Karpas-422 (cell line): Measurements from ENCODE around the gene ING3. TPM values are rescaled to one million over a fixed set of nuclear protein-coding genes. Genes with fewer than 3 reads are reported as not detected.

Source experiments
- DNase-seq: peaks from one replicate; pipeline ENCODE4 v3.0.0-alpha.2; 2015
- H2AFZ ChIP-seq: fragments of 200-600 bp; sonication (generic); 2 replicates; pipeline ENCODE4 v1.6.1; 2014; ENCODE audit warnings: antibody characterized with exemption, low read length, mixed read lengths
- H3K27ac ChIP-seq: fragments of 200-600 bp; sonication (generic); 2 replicates; pipeline ENCODE4 v1.5.1; 2014; ENCODE audit warnings: mild to moderate bottlenecking, low read length, moderate library complexity
- H3K27me3 ChIP-seq: fragments of 200-600 bp; sonication (generic); 2 replicates; pipeline ENCODE4 v1.6.1; 2014; ENCODE audit warnings: low read length, mixed read lengths
- H3K36me3 ChIP-seq: fragments of 200-600 bp; sonication (generic); 2 replicates; pipeline ENCODE4 v1.6.1; 2014; ENCODE audit warnings: low read length, mixed read lengths; ENCODE audit not compliant: insufficient read depth
- H3K4me1 ChIP-seq: fragments of 200-600 bp; sonication (generic); 2 replicates; pipeline ENCODE4 v1.6.1; 2014; ENCODE audit warnings: mild to moderate bottlenecking, low read length, mixed read lengths
- H3K4me2 ChIP-seq: fragments of 200-600 bp; sonication (generic); 2 replicates; pipeline ENCODE4 v1.6.1; 2014; ENCODE audit warnings: low read length, low read depth, mild to moderate bottlenecking; ENCODE audit not compliant: poor library complexity, severe bottlenecking
- H3K4me3 ChIP-seq: fragments of 200-600 bp; sonication (generic); 2 replicates; pipeline ENCODE4 v1.5.1; 2014; ENCODE audit warnings: mild to moderate bottlenecking, antibody characterized with exemption, low read length, mixed read lengths
- H3K79me2 ChIP-seq: fragments of 200-600 bp; sonication (generic); 2 replicates; pipeline ENCODE4 v1.6.1; 2014; ENCODE audit warnings: mild to moderate bottlenecking, low read length, mixed read lengths
- H3K9ac ChIP-seq: fragments of 200-600 bp; sonication (generic); 2 replicates; pipeline ENCODE4 v1.6.0; 2014; ENCODE audit warnings: low read length
- H3K9me2 ChIP-seq: fragments of 200-600 bp; sonication (generic), shearing (Covaris generic); replicated peaks from 2 replicates; pipeline ENCODE4 v1.6.0; 2014; ENCODE audit warnings: mild to moderate bottlenecking, low read length, moderate library complexity; ENCODE audit not compliant: insufficient read depth
- H3K9me3 ChIP-seq: fragments of 300-700, 200-600 bp; sonication (generic); 2 replicates; pipeline ENCODE4 v1.6.1; 2014; ENCODE audit warnings: low read length, mixed read lengths
- H4K20me1 ChIP-seq: fragments of 200-600 bp; sonication (generic); 2 replicates; pipeline ENCODE4 v1.6.1; 2014; ENCODE audit warnings: mild to moderate bottlenecking, antibody characterized with exemption, low read length, low read depth; ENCODE audit not compliant: insufficient read depth
- total RNA-seq: library from RNA; depleted of rRNA; stranded (reverse); fragments of >200 nt; shearing (Covaris generic); gene quantifications from 2 replicates; pipeline ENCODE4 v1.2.3, GENCODE V29; 2014; ENCODE audit warnings: low replicate concordance

ING3 gene
- total RNA-seq, 1 experiment from 2014 or later = 20.2 TPM

- no peak overlapping the region for H3K9ac ChIP-seq
- H3K27ac ChIP-seq = no peak overlapping the region
- no peaks in the 10 kb centered on the region for H3K9me2 ChIP-seq
- no peak overlapping the region for H2AFZ ChIP-seq
- H3K4me2 ChIP-seq = no peak overlapping the region
- DNase-seq = no peak
- no peaks in the 10 kb centered on the region for H3K36me3 ChIP-seq
- no peak overlapping the region for H3K4me3 ChIP-seq
- peaks cover 29% of the 10 kb centered on the region for H3K4me1 ChIP-seq
- no peaks in the 10 kb centered on the region for H4K20me1 ChIP-seq
- H3K27me3 ChIP-seq = no peaks in the 10 kb centered on the region
- H3K79me2 ChIP-seq = no peaks in the 10 kb centered on the region
- H3K9me3 ChIP-seq = no peaks in the 10 kb centered on the region
Measured at GRCh38 chr7:120993553-120994191, 43.1 kb downstream of the ING3 start.

DNA sequence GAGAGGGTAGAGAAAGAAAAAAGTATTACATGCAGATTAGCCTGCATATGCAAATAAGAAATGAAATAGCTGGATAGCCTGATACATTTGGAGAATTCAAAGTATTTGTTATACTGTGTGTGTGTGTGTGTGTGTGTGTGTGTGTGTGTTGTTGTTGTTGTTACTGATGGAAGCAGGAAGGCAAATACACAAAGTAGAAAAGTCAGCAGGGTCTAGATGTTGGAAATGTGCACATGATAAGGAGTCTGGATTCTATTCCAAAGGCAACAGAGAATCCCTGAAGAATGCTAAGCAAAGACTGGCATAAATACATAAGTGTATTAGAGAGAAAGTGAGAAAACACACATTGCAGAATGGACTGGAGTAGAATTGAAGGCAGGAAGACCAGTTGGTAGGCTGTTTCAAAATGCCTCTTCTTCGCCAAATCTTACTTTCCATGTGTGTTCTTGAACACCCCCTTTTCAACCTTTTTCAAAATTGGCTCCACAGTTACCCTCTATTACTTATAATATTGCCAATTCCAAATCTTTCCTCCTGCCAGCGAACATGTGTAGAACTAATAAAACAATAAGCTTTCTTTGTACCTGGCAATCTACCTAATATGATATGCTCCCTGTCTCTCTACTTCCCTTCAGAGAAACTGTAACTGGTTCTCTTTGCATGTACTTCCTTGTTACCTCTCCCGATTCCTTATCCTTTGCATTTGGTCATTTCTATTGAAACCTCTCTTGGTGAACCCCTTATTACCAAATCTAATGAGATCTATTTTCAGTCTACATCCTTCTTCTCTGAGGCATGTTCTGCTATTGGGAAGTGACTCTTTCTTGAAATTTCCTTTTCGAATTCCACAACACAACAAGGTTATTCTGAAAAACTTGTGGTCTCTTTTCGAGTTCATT is 44.2 kb downstream of the ING3 start:
- H3K27ac ChIP-seq = no peak overlapping the region
- DNase-seq = no peak
- H3K4me3 ChIP-seq = no peak overlapping the region
- no peaks in the 10 kb centered on the region for H3K79me2 ChIP-seq
- H4K20me1 ChIP-seq = no peaks in the 10 kb centered on the region
- no peak overlapping the region for H3K4me2 ChIP-seq
- H2AFZ ChIP-seq = no peak overlapping the region
- no peaks in the 10 kb centered on the region for H3K27me3 ChIP-seq
- peaks cover 20% of the 10 kb centered on the region for H3K4me1 ChIP-seq
- no peak overlapping the region for H3K9ac ChIP-seq
- H3K9me3 ChIP-seq = no peaks in the 10 kb centered on the region
- no peaks in the 10 kb centered on the region for H3K36me3 ChIP-seq
- H3K9me2 ChIP-seq = no peaks in the 10 kb centered on the region

GRCh38 chr7:120995654-120996053 is 45.1 kb downstream of the ING3 start:
- H2AFZ ChIP-seq = no peak overlapping the region
- H3K9me3 ChIP-seq = no peaks in the 10 kb centered on the region
- no peak overlapping the region for H3K27ac ChIP-seq
- no peak overlapping the region for H3K4me3 ChIP-seq
- DNase-seq = no peak
- no peaks in the 10 kb centered on the region for H3K27me3 ChIP-seq
- no peaks in the 10 kb centered on the region for H3K36me3 ChIP-seq
- no peaks in the 10 kb centered on the region for H4K20me1 ChIP-seq
- H3K4me1 ChIP-seq = peaks cover 20% of the 10 kb centered on the region
- H3K79me2 ChIP-seq = no peaks in the 10 kb centered on the region
- H3K4me2 ChIP-seq = peak overlapping the region; percentile 43
- no peak overlapping the region for H3K9ac ChIP-seq
- H3K9me2 ChIP-seq = no peaks in the 10 kb centered on the region

DNA sequence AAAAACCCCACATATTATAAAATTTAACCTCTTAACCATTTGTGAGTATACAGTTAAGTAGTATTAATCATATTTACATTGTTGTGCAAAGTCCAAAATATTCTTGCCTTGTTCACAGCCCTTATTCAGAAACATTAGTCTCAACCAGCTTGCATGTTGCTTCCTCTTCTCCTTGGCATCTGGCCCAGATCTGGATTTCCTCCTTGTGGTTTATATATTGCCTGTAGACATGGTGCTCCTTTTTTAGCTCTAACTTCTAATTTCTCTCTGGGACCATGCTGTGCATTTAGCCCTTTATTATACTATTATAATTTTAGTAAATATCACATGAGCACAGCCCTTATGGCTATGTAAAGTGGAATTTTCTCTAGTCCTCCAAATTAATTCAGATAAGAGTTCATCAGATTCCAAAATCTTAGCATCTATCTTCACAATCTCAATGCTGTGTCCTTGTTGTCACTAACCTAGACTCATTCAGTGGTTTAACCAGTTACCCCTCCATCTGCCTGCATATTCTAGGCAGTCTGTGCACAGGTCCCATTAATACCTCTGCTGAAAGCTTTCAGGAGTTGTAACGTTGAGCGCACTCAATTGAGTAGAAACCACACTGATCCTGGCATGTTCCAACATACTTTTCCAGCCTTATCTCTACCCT is 45.9 kb downstream of the ING3 start:
- H4K20me1 ChIP-seq = no peaks in the 10 kb centered on the region
- H3K9me3 ChIP-seq = no peaks in the 10 kb centered on the region
- H3K27ac ChIP-seq = no peak overlapping the region
- H3K27me3 ChIP-seq = no peaks in the 10 kb centered on the region
- no peak overlapping the region for H3K9ac ChIP-seq
- peaks cover 20% of the 10 kb centered on the region for H3K4me1 ChIP-seq
- H2AFZ ChIP-seq = no peak overlapping the region
- no peaks in the 10 kb centered on the region for H3K36me3 ChIP-seq
- no peaks in the 10 kb centered on the region for H3K79me2 ChIP-seq
- peak; percentile 73 for DNase-seq
- peak overlapping the region; percentile 43 for H3K4me2 ChIP-seq
- H3K4me3 ChIP-seq = no peak overlapping the region
- no peaks in the 10 kb centered on the region for H3K9me2 ChIP-seq

GRCh38 chr7:120996988-120997345 is 46.4 kb downstream of the ING3 start:
- DNase-seq = peak; percentile 57
- Histone ChIP-seq H3K4me2 (peak overlapping the region; percentile 43), H3K9ac (no peak overlapping the region), H3K9me2 (no peaks in the 10 kb centered on the region), H3K9me3 (no peaks in the 10 kb centered on the region), H4K20me1 (no peaks in the 10 kb centered on the region), H3K27me3 (no peaks in the 10 kb centered on the region), H3K27ac (no peak overlapping the region), H2AFZ (no peak overlapping the region), H3K79me2 (no peaks in the 10 kb centered on the region), H3K4me1 (peaks cover 20% of the 10 kb centered on the region), H3K4me3 (no peak overlapping the region), H3K36me3 (no peaks in the 10 kb centered on the region)

GRCh38 chr7:120997882-120998474 is 47.4 kb downstream of the ING3 start:
- no peaks in the 10 kb centered on the region for H3K79me2 ChIP-seq
- H3K27ac ChIP-seq = no peak overlapping the region
- H3K4me3 ChIP-seq = no peak overlapping the region
- H3K4me2 ChIP-seq = no peak overlapping the region
- H3K36me3 ChIP-seq = no peaks in the 10 kb centered on the region
- no peaks in the 10 kb centered on the region for H3K9me3 ChIP-seq
- no peak overlapping the region for H3K9ac ChIP-seq
- H2AFZ ChIP-seq = no peak overlapping the region
- no peaks in the 10 kb centered on the region for H3K27me3 ChIP-seq
- H4K20me1 ChIP-seq = no peaks in the 10 kb centered on the region
- H3K4me1 ChIP-seq = peaks cover 20% of the 10 kb centered on the region
- DNase-seq = no peak
- H3K9me2 ChIP-seq = no peaks in the 10 kb centered on the region

DNA sequence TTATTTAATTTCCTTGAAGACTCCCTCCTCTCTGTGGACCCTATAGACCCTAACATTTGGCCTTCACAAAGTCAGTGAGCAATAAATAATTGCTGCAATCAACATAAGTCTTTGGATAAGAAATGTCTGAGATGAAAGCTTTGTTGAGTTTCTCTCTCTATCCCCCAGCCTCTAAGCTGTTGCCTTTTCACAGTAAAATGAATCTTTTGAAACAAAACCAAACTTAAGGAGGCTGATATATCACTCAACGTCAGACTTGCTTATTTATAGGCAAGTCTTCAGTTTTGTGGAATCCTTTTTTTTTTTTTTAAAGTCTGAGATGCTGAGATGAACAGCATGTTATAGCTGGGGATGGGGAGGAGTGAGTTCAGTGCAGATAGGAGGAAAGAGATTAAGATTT is 47.9 kb downstream of the ING3 start:
- Histone ChIP-seq H2AFZ (no peak overlapping the region), H3K4me3 (no peak overlapping the region), H3K4me1 (peaks cover 20% of the 10 kb centered on the region), H3K27ac (no peak overlapping the region), H3K9ac (no peak overlapping the region), H3K9me3 (no peaks in the 10 kb centered on the region), H3K9me2 (no peaks in the 10 kb centered on the region), H3K79me2 (no peaks in the 10 kb centered on the region), H3K4me2 (no peak overlapping the region), H4K20me1 (no peaks in the 10 kb centered on the region), H3K36me3 (no peaks in the 10 kb centered on the region), H3K27me3 (no peaks in the 10 kb centered on the region)
- DNase-seq = no peak

DNA sequence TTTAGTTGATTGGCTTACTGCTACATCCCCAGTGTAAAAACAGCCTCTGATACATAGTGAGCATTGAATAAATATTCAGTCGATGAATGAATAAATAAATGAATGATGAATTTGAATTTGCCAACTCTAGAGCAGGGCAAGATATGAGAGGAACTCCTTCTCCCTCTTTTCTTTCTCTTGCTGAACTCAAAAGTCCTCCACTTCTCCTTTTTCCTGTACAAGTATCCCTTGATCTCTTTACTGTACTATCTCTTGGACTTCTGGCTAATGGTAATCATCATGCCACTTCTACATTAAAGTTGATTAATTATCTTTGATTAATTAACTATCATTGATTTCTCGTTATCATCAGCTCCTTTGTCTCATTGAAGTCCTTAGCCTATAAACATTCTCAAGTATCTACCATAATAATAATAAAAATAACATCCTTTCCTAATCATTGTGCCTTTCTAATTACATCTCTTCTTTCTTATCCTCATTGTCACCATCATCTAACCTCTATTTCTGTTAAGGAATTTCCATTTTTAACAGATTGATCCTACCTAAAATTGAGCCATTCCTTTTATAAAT is 48.5 kb downstream of the ING3 start:
- no peak overlapping the region for H3K27ac ChIP-seq
- no peak for DNase-seq
- H3K4me2 ChIP-seq = no peak overlapping the region
- no peaks in the 10 kb centered on the region for H3K9me3 ChIP-seq
- H3K9ac ChIP-seq = no peak overlapping the region
- H4K20me1 ChIP-seq = no peaks in the 10 kb centered on the region
- H2AFZ ChIP-seq = no peak overlapping the region
- H3K36me3 ChIP-seq = no peaks in the 10 kb centered on the region
- H3K4me1 ChIP-seq = peaks cover 20% of the 10 kb centered on the region
- H3K4me3 ChIP-seq = no peak overlapping the region
- no peaks in the 10 kb centered on the region for H3K27me3 ChIP-seq
- H3K9me2 ChIP-seq = no peaks in the 10 kb centered on the region
- H3K79me2 ChIP-seq = no peaks in the 10 kb centered on the region
